CD4-positive, alpha-beta T cell treated with Interleukin-4 for 4 hours (primary cell): Measurements from ENCODE around the gene TMEFF1.
"Not testable (repeated sequence)": the region's sequence is repeated elsewhere in the genome, so short reads cannot be mapped to it uniquely, and the experiment has no call there.

ENCODE experiments used
- DNase-seq: peaks from one replicate; pipeline ENCODE4 v3.0.0-alpha.2; 2020

Gene TMEFF1

DNA sequence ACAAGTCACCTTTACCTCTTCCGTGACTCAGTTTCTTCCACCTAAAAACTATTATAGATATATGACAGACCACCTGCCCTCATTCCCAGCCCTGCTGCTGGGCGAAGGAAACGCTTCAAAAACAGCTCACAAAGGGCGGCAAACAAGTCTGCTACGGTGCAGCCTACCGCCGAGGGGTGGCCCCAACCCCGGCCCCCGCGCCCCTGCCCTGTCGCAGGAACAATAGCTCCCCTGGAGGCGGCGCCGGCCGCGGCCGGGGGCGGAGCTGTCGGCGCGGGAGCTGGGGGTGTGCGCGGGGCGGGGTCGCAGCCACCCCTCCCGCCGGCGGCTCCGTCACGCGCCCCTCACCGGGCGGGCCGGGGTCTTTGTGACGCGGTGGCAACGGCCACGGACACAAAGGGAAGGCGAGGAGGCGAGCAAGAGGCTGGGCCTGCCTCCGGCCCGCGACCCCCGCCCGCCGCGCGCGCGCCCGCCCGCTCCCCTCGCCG is at the start of gene TMEFF1:
TMEFF1 (plus strand) TSS at position 362 of the 488 bp plus-strand sequence. CDS start 396 bp downstream, outside the sequence.
- DNase-seq, result peak; percentile 2

GRCh38 chr9:100425758-100426157 is 47.2 kb upstream of the TMEFF1 start:
- no peak for DNase-seq

DNA sequence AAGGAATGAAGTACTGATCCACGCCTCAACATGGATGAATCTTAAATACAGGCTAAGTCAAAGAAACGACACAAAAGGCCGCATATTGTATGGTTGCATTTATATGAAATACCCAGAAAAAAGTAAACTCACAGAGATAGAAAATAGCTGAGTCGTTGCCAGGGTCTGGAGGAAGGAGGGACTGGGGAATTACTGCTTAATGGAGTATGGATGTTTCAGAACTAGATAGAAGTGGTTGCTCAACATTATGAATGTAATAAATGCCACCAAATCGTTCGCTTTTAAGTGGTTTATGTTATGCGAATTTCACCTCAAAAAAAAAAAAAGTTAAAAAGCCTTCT is 46.8 kb upstream of the TMEFF1 start:
- no peak for DNase-seq

DNA sequence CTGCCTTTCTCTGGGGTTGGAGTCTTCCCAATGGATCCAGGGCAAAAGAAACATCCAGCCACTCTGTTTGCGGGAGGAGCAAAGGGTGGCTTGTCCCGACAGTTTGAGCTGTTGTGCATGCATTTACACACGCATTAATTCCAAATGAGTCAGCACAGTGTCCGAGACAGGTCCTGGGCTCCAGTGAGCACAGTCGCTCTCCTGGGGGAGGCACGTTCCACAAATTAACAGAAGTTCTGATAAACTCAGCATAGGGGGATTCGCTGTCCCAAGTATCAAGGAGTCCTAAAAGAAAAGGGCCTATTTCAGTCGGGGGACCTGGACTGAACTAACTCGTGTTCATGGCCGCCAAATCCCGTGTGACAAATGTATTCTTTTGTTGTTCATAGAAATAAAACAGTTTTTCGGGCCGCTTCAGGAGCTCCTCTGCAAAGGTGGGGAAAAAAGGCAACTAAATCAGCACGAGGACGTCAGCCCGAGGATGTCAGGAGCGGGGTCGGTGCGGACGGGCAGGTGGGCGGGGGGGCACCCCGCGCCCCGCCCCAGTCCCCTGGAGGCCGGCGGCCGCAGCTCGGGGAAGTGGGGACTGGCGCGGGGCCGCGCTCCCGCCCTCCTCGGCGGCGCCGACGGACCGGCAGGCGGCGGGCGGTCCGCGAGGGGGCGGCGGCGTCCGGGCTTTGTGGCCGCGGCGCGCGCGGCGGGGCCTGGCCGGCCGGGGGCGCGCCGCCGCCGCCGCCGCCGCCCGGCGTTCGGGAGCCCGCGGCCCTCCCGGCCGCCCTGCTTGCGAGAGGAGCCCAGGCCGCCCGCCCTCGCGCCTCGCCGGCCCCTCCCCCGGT is 46.2 kb upstream of the TMEFF1 start, which contains the start of gene MSANTD3:
MSANTD3 (plus strand) TSS at position 614 of the 836 bp plus-strand sequence. CDS start 14,796 bp downstream, outside the sequence.
- peak; percentile 44 for DNase-seq

DNA sequence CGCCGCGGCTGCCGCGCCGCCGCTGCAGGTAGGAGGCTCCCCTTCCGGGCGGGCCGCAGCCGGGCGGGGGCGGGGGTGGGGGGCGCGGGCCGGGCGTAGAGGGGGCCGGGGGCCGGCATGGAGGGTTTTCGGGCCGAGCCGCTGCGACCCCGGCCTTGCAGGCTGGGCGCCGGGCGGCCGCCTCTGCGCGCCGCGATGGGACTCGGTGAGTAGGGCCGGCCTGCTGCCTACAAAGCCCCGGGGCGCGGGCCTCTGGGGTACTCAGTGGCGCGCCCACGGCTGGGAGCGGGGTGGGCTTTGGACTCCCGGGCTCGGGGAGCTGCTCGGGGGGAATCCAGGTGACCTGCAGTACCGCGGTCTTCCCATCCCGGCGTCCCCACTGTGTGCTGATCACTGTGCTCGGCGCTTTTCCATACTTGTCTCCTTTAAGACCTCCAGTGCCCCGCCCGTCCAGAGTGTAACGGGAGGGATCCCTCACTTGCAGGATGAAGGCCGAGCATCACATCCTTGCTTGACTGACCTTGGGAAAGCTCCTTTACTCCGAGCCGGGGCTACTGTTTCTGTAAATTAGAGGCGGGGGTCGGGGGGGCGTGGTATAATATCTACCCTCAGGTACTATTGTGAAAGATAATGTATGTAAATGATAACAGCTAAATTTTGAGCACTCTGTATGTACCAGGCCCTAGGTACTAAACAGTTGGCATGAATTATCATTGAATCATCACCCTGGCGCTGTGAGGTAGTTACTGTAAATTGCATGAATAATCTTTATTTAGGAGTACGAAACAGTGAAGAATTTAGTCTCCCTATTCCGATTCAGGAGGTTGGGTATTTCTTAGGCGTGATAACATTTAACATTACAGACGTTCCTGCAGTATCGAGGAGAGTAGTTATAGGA is 45.3 kb upstream of the TMEFF1 start:
- DNase-seq, result no peak

DNA sequence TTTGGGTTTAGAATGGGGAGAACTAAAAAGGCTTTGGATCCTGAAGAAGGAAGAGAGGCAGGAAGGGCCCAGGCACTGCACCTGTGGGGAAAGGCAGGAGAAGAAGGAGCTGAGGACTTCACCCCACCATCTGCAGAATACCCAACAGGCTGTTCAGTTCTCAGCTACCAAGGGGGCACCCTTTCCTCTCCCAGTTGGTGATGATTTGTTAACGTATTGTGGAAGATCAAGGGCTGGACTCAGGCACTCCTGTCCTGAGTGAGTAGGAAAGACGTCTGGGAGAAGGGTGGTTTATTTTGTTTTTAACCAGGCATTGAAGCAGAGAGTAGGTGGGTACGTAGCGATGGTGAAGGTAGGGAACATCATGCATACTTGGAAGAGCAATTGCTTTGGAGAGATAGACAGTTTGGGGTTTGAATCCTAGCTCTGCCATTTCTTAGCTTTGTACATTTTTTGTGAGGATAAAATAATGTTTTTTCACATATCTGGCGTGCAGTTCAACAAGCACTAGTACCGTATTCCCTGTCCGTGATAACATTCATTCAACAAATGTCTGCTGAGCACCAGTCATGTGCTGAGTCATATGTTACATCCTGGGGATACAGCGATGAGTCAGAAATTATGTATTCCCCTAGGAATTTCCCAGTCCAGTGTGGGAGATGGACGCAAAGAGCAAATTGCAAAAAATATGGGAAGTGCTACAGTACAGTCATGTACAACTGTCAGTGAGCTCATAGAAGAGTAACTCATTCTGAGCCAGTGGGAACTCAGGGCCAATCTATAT is 43.9 kb upstream of the TMEFF1 start:
- DNase-seq, result no peak

DNA sequence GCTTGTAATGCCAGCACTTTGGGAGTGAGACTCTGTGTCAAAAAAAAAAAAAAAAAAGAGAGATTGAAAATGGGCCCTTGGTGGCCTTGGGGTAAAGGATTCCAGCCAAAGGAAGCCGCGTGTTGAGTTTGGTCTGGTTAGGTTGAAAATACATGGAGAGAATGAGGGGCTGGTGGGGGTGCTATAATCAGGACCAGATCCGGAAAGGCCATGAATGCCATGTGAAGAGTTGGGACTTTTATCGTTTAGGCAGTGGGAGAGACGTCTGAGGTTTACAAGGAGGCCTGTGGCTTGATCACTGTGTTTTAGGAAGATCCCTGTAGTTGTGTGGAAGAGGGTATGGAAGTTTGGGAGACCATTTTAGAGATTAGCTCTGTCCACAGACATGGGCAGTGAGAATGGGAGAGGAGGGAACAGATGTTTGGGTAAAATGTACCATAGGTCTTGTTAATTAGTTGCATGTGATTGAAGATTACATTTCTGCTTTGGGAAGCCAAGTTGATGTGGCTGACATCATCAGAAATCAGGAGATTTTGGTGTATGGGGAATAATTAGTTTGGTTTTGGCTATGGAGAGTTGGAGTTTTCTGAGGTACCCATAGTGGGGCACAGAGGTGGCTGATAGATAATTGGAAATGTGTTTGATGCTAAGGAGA is 42.5 kb upstream of the TMEFF1 start:
- no peak for DNase-seq

DNA sequence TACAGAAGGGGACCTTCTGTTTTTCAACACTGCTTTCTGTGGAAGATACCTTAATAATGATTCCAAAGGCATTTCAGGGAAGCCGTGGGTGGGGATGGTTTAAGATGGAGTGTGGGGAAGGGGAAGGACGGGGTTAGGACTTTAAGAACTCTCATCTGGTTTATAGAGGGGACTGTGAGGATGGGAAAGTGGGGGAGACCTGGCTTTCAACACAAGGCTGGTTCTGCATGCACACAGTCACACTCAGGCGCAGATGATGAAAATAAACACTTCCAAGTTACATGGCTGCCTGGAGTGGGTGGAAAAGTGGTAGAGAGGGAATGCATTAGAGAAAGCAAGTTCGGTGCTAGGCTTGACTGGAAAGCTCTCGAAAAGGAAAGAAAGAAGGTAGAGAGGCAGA is 41.1 kb upstream of the TMEFF1 start:
- no peak for DNase-seq

DNA sequence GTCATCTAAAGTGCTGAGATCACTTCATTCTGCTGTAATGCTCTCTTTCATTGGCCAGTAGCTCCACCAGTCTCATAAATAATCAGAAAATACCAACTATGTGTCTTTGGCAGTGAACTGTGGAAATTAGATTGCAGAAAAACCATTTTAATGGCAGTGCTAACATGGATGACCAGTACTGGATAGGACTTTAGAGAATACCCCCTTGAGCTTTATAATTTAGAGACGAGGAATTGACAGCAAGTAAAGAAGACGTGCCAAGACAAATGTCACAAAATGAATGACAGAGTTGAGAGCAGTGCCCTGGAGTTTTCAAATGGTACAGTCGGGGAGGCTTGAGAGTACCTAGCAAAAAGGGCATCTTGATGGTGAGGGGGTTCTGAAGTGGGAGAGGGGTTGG is 40.2 kb upstream of the TMEFF1 start:
- no peak for DNase-seq

- DNase-seq, result no peak
Observed at GRCh38 chr9:100436571-100436970, 36.4 kb upstream of the TMEFF1 start.

DNA sequence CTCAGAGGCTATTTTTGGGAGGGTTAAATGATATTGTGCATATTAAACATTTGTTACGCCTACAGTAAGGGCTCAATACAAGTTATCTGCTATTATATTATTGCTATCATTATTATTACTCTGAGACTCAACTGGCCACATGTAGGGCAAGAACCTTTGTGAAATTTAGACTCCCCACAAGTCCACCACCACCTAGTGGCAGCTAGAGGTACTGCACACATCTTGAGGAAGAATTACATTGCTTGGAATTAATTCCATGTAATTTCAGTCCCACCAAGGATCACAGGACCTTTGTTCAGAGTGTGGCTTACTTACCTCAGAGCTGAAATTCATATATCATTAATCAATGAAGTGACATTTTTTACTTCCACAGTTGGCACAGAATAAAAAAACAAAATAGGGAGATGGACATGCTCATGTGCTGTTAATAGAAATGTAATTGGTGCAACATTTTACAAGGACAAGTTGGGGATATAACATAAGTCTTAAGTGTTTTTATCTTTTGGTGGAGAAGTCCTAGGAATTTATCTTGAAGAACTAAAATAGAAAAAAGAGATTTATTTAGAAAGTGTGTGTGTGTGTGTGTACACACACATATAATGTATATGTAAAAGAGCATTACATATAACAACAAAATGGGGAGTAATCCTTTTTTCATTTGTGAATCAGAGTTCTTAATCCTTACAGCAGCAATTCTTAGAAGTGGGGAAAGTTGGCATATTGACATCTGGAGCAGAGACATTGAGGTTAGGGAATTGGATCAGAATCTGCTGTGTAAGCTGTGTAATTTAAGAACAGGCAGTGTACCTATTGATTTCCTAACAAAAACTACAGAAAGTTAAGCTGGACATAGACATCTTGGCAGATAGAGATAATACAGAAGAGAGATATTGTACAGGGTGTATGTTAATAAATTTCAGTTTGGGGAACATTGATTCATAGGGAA is 34.8 kb upstream of the TMEFF1 start:
- DNase-seq, result peak; percentile 78

- no peak for DNase-seq
Observed at GRCh38 chr9:100440071-100440470, 32.9 kb upstream of the TMEFF1 start.

GRCh38 chr9:100440487-100440886 is 32.5 kb upstream of the TMEFF1 start:
- not testable (repeated sequence) for DNase-seq

DNA sequence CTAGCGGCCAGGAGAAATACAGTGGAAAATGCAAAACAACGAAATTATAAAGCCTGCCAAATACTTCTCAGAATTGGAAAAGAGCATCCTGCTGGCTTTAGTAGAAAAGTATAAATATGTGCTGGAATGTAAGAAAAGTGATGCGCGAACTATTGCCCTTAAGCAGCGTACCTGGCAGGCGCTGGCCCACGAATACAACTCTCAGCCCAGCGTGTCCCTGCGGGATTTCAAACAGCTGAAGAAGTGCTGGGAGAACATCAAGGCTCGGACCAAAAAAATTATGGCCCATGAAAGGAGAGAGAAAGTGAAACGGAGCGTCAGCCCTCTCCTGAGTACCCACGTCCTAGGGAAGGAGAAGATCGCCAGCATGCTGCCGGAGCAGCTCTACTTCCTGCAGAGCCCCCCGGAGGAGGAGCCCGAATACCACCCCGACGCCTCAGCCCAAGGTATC is 31.0 kb upstream of the TMEFF1 start:
- no peak for DNase-seq

DNA sequence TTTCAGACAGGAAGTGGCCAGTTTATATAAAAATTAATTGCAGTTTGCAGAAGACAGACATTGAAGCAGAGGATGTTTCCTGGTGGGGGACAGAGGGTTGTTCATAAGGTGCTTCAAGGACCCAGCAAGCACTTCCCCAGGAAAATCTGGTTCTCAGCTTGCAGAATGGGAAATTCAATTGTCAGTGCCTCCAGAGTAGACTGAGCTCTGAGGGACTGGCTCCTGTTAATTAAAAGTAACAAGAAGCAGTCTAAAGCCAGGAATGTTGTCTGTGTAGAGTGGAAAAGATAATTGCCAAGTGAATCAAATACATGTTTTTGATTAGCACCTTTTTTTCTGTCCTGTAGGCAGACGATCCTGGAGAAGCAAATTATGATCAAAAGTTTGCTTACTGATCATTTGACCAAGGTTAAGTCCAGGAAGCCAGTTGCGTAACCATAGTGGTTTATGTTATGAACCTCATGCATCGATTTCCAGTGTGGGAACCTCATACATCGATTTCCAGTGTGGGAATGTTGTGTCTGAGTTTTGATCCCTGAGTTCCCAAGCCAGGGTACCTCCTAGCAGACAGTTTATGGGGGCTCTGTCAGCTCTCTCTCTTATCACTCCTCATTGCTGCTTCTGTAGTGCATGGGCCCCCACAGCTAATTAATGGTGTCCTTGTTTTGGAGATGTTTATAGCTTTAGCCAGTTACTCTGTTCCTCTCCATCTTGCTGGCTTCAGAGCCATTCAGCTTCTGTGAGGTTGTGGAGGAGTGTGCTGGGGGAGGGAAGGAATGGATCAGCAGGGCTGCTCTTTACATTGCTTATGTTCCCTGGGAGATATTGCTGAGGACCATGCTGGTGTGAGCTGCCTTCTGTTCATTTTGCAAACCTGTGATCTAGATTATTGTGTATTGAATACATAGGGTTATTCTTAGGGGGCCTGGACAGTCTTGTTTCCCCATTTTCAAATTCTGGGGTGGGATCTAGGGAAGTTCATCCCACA is 28.9 kb upstream of the TMEFF1 start:
- no peak for DNase-seq

DNA sequence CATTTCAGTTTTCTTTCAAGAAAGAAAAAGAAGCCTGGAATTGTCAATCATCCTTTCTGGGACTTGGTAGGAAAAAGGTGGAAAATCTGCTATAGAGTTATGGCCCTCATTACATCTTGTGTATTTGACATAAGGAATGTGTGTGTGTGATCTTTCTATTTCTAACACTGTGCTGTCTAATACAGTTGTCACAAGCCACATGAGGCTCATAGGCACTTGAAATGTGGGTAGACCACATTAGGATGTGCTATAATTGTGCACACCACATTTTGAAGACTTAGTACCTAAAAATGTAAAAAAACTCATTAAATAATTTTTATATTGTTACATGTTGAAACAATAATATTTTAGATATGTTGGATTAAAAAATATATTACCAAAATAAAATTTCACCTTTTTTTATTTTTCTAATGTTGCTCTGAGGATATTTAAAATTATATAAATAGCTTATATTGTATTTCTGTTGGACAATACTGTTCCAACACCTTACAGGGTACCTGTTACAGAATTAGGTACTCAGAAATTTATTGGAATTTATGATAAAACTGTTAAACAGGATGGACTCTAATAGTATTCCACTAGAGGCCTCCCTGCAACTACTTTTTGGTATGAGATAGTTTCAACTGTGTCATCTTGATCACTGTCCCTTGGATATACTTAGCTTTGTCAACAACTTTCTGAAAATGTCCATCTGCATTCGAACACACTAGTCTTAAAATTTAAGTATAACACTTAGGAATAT is 27.6 kb upstream of the TMEFF1 start:
- no peak for DNase-seq

DNA sequence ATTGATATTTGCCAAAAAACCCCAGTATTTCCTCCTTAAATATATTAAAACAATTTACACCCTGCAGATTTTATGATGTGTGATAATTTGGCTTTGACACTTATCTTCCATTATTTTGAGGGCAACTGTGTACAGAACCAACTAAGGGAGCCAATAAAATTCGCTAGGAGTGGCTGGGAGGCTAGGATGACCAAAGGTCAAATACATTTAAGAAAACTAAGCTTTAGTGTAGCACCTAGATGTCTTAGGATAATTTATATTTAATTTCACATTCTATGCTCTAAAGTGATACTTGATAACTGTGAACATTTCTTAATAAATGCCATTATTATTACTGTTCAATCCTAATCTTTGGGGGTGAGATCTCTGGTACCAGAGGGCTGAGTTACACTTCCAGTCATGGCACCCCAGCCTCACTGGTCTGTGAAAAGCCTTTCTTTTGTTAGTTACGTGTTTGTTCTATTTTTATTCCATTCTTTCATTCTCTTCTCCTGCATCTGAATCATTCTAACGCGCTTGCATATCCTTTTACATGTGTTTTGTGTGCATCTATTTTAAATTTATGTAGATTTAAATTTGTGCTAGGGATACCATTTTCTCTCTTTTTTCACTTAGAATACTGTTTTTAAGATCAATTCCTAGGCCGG is 26.9 kb upstream of the TMEFF1 start:
- DNase-seq, result no peak

DNA sequence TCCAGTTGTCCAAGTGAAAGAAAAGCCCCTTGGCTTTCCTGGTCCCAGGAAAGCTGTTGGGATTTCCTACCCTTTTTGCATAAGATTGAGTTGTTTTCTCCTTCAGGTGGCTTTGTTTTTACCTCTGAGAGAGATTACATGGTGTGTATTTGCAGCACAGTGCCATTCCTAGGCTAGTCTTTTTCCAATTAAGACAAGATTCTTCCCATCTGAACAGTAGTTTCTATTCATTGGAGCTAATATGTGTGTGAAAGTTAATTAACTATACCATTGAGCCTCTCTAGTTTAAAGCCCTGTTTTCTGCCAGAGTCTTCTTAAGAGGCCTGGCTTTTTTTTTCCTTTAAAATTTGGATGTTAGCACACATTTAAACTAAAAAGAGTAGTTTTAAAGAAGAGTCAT is 25.9 kb upstream of the TMEFF1 start:
- DNase-seq, result no peak
